Fibroblast of mammary gland (primary cell): ENCODE measurements around the gene PIGQ.

Experiments used
- DNase-seq: peaks from one replicate; pipeline ENCODE4 v3.0.0-alpha.2; 2010; ENCODE audit warnings: low read depth
- H3K4me3 ChIP-seq: 2 replicates; pipeline ENCODE4 v1.5.1; 2011; ENCODE audit warnings: low read depth, mild to moderate bottlenecking, low read length, moderate library complexity; ENCODE audit not compliant: control insufficient read depth
- TF ChIP-seq, protein P1 (sequence below): conservative IDR thresholded peaks from 2 replicates; pipeline ENCODE4 v1.5.1; 2011; ENCODE audit warnings: low read depth, low read length, inconsistent platforms; ENCODE audit not compliant: control insufficient read depth, insufficient read depth

PIGQ gene

DNA sequence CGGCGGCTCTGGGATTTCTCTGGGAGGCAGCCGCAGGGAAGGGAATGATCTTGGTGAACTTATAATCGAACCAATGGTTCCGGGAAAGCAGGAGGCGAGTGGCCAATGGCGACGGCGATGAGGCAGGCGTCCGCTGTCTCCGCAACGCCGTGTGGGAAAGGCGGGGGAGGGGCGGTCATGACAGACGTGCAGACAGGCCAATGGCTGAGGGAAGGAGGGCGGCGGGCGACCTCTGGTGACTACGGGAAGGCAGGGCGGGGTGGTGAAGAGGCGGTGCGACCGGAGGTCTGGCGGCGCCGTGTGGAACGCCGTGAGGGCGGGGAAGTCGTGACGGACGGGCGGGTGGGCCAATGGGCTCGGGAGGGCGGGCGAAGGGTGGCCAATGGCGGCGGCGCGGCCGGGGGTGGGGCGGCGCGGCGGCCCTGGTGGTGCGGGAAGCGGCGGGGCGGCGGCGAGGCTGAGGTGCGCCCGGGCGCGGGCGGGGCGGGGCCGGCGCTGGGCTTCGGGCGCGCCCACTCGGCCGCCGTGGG is 20.0 kb downstream of the PIGQ start, which contains the start of gene RAB40C:
RAB40C (plus strand) TSS at position 409 of the 530 bp plus-strand sequence. CDS start 226 bp downstream, outside the sequence.
- TF ChIP-seq, protein P1, sequence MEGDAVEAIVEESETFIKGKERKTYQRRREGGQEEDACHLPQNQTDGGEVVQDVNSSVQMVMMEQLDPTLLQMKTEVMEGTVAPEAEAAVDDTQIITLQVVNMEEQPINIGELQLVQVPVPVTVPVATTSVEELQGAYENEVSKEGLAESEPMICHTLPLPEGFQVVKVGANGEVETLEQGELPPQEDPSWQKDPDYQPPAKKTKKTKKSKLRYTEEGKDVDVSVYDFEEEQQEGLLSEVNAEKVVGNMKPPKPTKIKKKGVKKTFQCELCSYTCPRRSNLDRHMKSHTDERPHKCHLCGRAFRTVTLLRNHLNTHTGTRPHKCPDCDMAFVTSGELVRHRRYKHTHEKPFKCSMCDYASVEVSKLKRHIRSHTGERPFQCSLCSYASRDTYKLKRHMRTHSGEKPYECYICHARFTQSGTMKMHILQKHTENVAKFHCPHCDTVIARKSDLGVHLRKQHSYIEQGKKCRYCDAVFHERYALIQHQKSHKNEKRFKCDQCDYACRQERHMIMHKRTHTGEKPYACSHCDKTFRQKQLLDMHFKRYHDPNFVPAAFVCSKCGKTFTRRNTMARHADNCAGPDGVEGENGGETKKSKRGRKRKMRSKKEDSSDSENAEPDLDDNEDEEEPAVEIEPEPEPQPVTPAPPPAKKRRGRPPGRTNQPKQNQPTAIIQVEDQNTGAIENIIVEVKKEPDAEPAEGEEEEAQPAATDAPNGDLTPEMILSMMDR, result no peak
- DNase-seq, result peak; percentile 97
- peak within 1 kb of the TSS; percentile 76 for H3K4me3 ChIP-seq

DNA sequence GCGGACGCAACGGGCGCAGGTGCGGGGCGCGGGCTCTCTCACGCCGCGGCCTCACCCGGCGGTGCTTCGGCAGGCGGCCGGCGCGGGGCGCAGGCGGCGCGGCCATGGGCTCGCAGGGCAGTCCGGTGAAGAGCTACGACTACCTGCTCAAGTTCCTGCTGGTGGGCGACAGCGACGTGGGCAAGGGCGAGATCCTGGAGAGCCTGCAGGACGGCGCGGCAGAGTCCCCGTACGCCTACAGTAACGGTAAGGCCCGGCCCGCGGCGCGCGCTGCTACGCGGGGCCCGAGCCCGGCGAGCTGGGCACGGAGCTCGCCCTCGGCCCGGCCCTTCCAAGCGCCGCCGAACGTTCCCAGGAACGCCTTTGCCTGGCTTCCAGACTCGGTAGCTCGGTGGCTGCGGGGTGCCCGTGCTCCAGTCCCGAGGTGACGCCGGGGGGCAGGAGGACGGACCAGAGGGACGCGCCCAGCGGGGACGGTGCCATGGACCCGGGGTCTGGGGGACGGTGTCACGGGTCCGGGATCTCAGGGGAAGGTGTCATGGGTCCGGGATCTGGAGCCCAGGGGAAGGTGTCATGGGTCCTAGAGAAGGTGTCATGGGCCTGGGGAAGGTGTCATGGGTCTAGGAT is 20.5 kb downstream of the PIGQ start:
- peak overlapping the region; percentile 76 for H3K4me3 ChIP-seq
- DNase-seq, result peak; percentile 31
- TF ChIP-seq, protein P1, result no peak

DNA sequence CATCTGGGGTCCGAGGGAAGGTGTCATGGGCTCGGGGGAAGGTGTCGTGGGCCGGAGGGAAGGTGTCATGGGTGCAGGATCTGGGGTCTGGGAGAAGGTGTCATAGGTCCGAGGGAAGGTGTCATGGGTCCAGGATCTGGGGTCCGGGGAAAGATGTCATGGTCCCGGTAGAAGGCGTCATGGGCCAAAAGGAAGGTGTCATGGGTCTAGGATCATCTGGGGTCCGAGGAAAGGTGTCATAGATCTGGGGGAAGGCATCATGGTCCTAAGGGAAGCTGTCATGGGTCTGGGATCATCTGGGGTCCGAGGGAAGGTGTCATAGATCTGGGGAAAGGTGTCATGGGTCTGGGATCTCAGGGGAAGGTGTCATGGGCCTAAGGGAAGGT is 21.0 kb downstream of the PIGQ start:
- DNase-seq, result no peak
- TF ChIP-seq, protein P1, result no peak
- H3K4me3 ChIP-seq, result peak overlapping the region; percentile 76

DNA sequence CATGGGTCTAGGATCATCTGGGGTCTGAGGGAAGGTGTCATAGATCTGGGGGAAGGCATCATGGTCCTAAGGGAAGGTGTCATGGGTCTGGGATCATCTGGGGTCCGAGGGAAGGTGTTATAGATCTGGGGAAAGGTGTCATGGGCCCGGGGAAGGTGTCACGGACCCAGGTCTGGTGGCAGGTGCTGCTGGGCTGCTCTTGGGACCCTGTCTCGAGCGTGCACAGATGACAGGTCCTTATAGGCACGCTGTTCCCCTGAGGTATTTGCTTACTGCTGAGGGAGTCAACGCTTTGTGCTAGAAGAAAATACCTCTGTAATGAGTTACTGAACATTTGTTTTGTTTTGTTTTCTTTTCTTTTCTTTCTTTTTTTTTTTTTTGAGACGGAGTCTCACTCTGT is 21.5 kb downstream of the PIGQ start:
- no peak for DNase-seq
- peak overlapping the region; percentile 76 for H3K4me3 ChIP-seq
- TF ChIP-seq, protein P1, result no peak

DNA sequence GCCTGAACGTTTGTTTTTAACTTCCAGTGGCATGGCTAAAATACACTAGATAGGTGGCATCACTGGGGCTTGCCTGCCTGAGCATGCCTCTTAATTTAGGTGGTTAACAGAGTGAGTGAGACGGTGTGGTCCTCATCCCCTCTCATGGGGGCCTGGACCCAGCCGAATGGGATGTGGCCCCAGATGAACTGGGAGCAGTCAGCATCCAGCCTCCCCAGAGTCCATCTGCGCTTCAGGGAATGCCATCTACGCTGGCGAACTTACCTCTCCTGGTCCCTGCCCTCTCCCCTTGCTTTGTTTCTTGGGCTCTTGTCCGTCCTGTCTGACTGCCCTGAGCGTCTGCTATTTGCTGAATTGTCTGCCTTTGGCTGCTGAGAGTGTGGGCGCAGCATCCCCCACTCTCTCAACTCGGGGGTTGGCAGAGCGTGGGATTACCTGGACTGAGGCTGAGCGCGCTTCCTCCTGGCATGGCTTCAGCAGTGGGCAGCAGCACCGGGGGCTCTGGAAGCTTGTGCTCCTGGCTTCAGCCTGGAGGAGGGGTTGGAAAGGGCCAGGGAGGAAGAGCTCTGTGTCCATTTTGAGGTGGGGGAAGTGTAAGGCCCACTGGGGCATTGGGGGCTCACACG is 22.2 kb downstream of the PIGQ start:
- no peak for DNase-seq
- H3K4me3 ChIP-seq, result no peak overlapping the region

DNA sequence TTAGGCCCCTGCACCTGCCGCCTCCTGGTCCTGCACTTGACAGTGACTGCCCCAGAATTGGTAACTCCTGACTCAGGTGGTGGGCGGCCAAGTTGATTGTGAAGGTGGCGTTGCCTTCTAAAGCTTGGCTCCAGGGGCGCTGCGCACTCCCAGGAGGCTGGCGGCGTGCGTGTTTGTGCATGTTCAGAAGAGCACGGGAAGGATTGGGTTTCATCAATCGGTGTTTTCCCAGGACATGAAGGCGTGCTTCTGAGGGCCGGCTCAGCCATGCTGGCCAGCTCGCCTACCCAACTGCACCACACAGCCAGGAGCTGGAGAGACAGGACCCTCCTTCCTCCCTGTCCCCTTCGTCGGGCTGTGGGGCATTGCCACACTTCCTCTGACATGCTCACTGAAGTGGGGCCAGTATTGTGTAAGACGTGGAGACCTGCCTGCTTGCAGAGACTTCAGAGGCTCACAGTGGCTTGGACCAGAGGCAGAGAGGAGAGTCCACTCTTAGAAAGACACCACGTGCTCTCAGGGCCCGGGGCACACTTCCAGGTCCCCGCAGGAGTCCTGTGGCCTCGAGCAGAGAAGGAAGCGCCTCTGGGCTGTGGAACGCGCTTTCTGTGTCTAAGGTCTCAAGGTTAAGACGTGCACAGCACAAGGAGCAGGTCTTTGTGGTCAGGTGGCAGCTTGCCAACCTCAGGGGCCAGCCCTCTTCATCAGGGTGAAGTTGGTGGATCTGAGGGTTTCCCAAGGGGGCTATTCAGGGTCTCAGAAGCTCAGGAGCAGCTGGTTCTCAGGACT is 22.9 kb downstream of the PIGQ start:
- peak; percentile 36 for DNase-seq
- H3K4me3 ChIP-seq, result no peak overlapping the region
- TF ChIP-seq, protein P1, result no peak

More for the DNA sequence above, 22.2 kb downstream of the PIGQ start:
- TF ChIP-seq, protein P1, result no peak
